ENCODE data around the gene GSK3B. TPM values are rescaled to one million over a fixed set of nuclear protein-coding genes. Genes with fewer than 3 reads are reported as not detected.

GSK3B gene
- total RNA-seq, 3 donors from 2014 or later (not counting 1 experiment from before 2014, with no cell fraction given) = 61.3 to 67.0 (median 62.7) TPM

- no peak for ATAC-seq
- no peak for TF ChIP-seq CTCF (IDR thresholded peaks at IDR 0.05)
- peaks cover 0 to 5% of the 10 kb centered on the region in 2 donors for H3K4me1 Mint-ChIP-seq
- no peaks in the 10 kb centered on the region for H3K9me3 Mint-ChIP-seq
- Histone ChIP-seq H3K9me3 (ENCODE audit: control insufficient read depth, insufficient read depth, low read length) (no peaks in the 10 kb centered on the region), H3K27me3 (ENCODE audit: control insufficient read depth, insufficient read depth, low read length) (no peaks in the 10 kb centered on the region), H3K4me1 (ENCODE audit: control insufficient read depth, insufficient read depth, low read length) (no peaks in the 10 kb centered on the region), H3K4me3 (ENCODE audit: low read length) (no peak overlapping the region), H3K36me3 (ENCODE audit: control insufficient read depth, insufficient read depth, low read length) (no peaks in the 10 kb centered on the region), H3K27ac (ENCODE audit: low read length) (no peak overlapping the region)
- WGBS (ENCODE audit: insufficient coverage) = no CpG with 5 or more reads among the region's 2 CpGs
- no peak overlapping the region for H3K4me3 Mint-ChIP-seq
- H3K36me3 Mint-ChIP-seq = no peaks in the 10 kb centered on the region
- H3K27me3 Mint-ChIP-seq (ENCODE audit: low read depth in 2 of 2) = peaks cover 0 to 4% of the 10 kb centered on the region in 2 donors
- DNase-seq = no peak
- intact Hi-C loops (cut with micrococcal nuclease) = no loop called here
- H3K27ac Mint-ChIP-seq = no peak overlapping the region
Observed at GRCh38 chr3:119818937-119819336, 275.3 kb downstream of the GSK3B start.

- Mint-ChIP-seq H3K36me3 (no peaks in the 10 kb centered on the region), H3K27me3 (ENCODE audit: low read depth in 2 of 2) (peaks cover 0 to 4% of the 10 kb centered on the region in 2 donors), H3K27ac (no peak overlapping the region), H3K4me3 (no peak overlapping the region), H3K9me3 (no peaks in the 10 kb centered on the region), H3K4me1 (peaks cover 0 to 5% of the 10 kb centered on the region in 2 donors)
- H3K27me3 ChIP-seq (ENCODE audit: control insufficient read depth, insufficient read depth, low read length) = no peaks in the 10 kb centered on the region
- no peak overlapping the region for H3K27ac ChIP-seq (ENCODE audit: low read length)
- WGBS (ENCODE audit: insufficient coverage) = 73% methylated on average over 9 of the region's 13 CpGs
- ATAC-seq (no peak), DNase-seq (no peak)
- intact Hi-C loops (cut with micrococcal nuclease) = no loop called here
- H3K36me3 ChIP-seq (ENCODE audit: control insufficient read depth, insufficient read depth, low read length) = no peaks in the 10 kb centered on the region
- no peaks in the 10 kb centered on the region for H3K4me1 ChIP-seq (ENCODE audit: control insufficient read depth, insufficient read depth, low read length)
- H3K4me3 ChIP-seq (ENCODE audit: low read length) = no peak overlapping the region
- TF ChIP-seq CTCF (IDR thresholded peaks at IDR 0.05) = no peak
- H3K9me3 ChIP-seq (ENCODE audit: control insufficient read depth, insufficient read depth, low read length) = no peaks in the 10 kb centered on the region
Observed at GRCh38 chr3:119817583-119818363, 276.5 kb downstream of the GSK3B start.

GRCh38 chr3:119817071-119817470 is 277.2 kb downstream of the GSK3B start:
- TF ChIP-seq CTCF (IDR thresholded peaks at IDR 0.05) = no peak
- Histone ChIP-seq H3K36me3 (ENCODE audit: control insufficient read depth, insufficient read depth, low read length) (no peaks in the 10 kb centered on the region), H3K27me3 (ENCODE audit: control insufficient read depth, insufficient read depth, low read length) (no peaks in the 10 kb centered on the region), H3K4me1 (ENCODE audit: control insufficient read depth, insufficient read depth, low read length) (no peaks in the 10 kb centered on the region), H3K9me3 (ENCODE audit: control insufficient read depth, insufficient read depth, low read length) (no peaks in the 10 kb centered on the region), H3K4me3 (ENCODE audit: low read length) (no peak overlapping the region), H3K27ac (ENCODE audit: low read length) (no peak overlapping the region)
- Mint-ChIP-seq H3K4me3 (no peak overlapping the region), H3K36me3 (no peaks in the 10 kb centered on the region), H3K4me1 (peaks cover 0 to 5% of the 10 kb centered on the region in 2 donors), H3K9me3 (no peaks in the 10 kb centered on the region), H3K27ac (no peak overlapping the region), H3K27me3 (ENCODE audit: low read depth in 2 of 2) (peaks cover 0 to 4% of the 10 kb centered on the region in 2 donors)
- 95% methylated on average over 12 of the region's 12 CpGs for WGBS (ENCODE audit: insufficient coverage)
- no peak for DNase-seq
- intact Hi-C loops (cut with micrococcal nuclease) = no loop called here
- no peak for ATAC-seq

- WGBS (ENCODE audit: insufficient coverage) = 89% methylated on average over 8 of the region's 8 CpGs
- Histone ChIP-seq H3K36me3 (ENCODE audit: control insufficient read depth, insufficient read depth, low read length) (no peaks in the 10 kb centered on the region), H3K27me3 (ENCODE audit: control insufficient read depth, insufficient read depth, low read length) (no peaks in the 10 kb centered on the region), H3K4me1 (ENCODE audit: control insufficient read depth, insufficient read depth, low read length) (peaks cover 1% of the 10 kb centered on the region), H3K27ac (ENCODE audit: low read length) (no peak overlapping the region), H3K4me3 (ENCODE audit: low read length) (no peak overlapping the region), H3K9me3 (ENCODE audit: control insufficient read depth, insufficient read depth, low read length) (no peaks in the 10 kb centered on the region)
- H3K9me3 Mint-ChIP-seq = no peaks in the 10 kb centered on the region
- TF ChIP-seq CTCF (IDR thresholded peaks at IDR 0.05) = no peak
- DNase-seq (no peak), ATAC-seq (no peak)
- peaks cover 0 to 4% of the 10 kb centered on the region in 2 donors for H3K27me3 Mint-ChIP-seq (ENCODE audit: low read depth in 2 of 2)
- no peak overlapping the region for H3K4me3 Mint-ChIP-seq
- intact Hi-C loops (cut with micrococcal nuclease) = no loop called here
- H3K4me1 Mint-ChIP-seq = peaks cover 0 to 3% of the 10 kb centered on the region in 2 donors
- no peaks in the 10 kb centered on the region for H3K36me3 Mint-ChIP-seq
- H3K27ac Mint-ChIP-seq = no peak overlapping the region
Observed at GRCh38 chr3:119815716-119816115, 278.5 kb downstream of the GSK3B start.
